Type B pancreatic cell (in vitro differentiated cells): ENCODE measurements around the gene ADARB2. TPM values are rescaled to one million over a fixed set of nuclear protein-coding genes. Genes with fewer than 3 reads are reported as not detected.

Experiments used
- DNase-seq: peaks from one replicate; pipeline ENCODE4 v3.0.0; 2021; ENCODE audit warnings: mixed read lengths; ENCODE audit not compliant: unreplicated experiment; ENCODE audit errors: extremely low spot score
- H3K27ac Mint-ChIP-seq: 2 replicates; pipeline ENCODE4 v1.8.0; 2021; ENCODE audit warnings: mild to moderate bottlenecking, mixed read lengths
- H3K27me3 Mint-ChIP-seq: 2 replicates; pipeline ENCODE4 v1.8.0; 2021; ENCODE audit warnings: mixed read lengths
- H3K36me3 Mint-ChIP-seq: 2 replicates; pipeline ENCODE4 v1.8.0; 2021; ENCODE audit warnings: mixed read lengths
- H3K4me1 Mint-ChIP-seq: one replicate; pipeline ENCODE4 v1.8.0; 2021; ENCODE audit warnings: mixed read lengths; ENCODE audit not compliant: unreplicated experiment
- H3K4me3 Mint-ChIP-seq: 2 replicates; pipeline ENCODE4 v1.8.0; 2021; ENCODE audit warnings: mild to moderate bottlenecking, mixed read lengths
- H3K9me3 Mint-ChIP-seq: 2 replicates; pipeline ENCODE4 v1.8.0; 2021; ENCODE audit warnings: mixed read lengths
- CTCF ChIP-seq: fragments of 200-600 bp; sonication (generic); conservative IDR thresholded peaks from 2 replicates; pipeline ENCODE4 v1.5.0; 2021; ENCODE audit warnings: antibody characterized with exemption, mild to moderate bottlenecking
- total RNA-seq: library from RNA; stranded (reverse); gene quantifications from 2 replicates; pipeline ENCODE4 v1.2.1, GENCODE V29; 2021; ENCODE audit warnings: low replicate concordance

ADARB2 gene
- total RNA-seq, 1 donor from 2014 or later, result 4.9 TPM

DNA sequence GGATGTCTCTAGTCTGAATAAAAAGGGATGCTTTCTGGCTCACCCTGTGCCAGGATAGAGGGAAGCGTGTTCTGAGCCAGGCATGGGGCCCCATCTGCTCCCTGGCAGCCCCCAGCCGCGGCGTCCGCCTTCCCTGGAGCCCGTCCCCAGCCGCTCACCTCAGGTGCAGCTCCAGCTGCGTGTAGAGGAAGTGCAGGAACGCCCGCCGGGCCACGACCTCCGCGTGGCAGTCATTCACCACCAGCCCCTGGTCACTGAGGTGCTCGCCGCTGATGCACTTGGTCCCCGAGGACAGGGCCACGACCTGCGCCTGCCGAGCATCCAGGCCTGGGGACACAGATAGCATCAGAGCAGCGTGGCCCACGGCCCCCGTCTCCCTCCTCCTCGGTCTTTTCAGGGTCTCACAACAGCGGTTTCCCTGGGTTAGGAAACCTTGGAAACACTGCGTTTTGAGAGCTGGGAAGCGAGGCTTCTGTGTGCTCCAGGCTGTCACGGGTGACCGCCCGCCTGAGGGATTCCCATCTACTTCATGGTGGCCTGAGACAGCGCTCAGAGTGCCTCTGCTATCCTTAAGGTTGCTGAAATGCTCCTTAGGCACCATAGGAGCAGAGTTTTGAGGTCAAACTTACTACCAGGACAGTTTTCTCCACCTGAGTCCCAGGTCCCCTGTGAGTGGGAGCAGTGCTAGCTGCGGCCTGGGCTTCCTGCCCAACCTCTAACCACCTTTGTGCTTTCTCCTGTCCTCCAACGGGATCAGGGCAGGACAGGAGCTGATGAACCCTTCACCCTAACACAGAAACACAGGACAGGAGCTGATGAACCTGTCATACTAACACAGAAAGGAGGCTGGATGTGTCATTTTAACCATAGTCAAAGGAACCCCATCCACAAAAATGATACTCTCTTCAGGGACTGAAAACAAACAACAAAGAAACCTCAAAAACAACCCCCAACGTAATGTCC lies 495.1 kb downstream of the ADARB2 start:
- no peak for TF ChIP-seq CTCF
- no peak overlapping the region for H3K27ac Mint-ChIP-seq
- no peak overlapping the region for H3K4me3 Mint-ChIP-seq
- peaks cover 30% of the 10 kb centered on the region for H3K27me3 Mint-ChIP-seq
- H3K4me1 Mint-ChIP-seq, result peaks cover 8% of the 10 kb centered on the region
- H3K9me3 Mint-ChIP-seq, result no peaks in the 10 kb centered on the region
- DNase-seq, result no peak
- H3K36me3 Mint-ChIP-seq, result no peaks in the 10 kb centered on the region

DNA sequence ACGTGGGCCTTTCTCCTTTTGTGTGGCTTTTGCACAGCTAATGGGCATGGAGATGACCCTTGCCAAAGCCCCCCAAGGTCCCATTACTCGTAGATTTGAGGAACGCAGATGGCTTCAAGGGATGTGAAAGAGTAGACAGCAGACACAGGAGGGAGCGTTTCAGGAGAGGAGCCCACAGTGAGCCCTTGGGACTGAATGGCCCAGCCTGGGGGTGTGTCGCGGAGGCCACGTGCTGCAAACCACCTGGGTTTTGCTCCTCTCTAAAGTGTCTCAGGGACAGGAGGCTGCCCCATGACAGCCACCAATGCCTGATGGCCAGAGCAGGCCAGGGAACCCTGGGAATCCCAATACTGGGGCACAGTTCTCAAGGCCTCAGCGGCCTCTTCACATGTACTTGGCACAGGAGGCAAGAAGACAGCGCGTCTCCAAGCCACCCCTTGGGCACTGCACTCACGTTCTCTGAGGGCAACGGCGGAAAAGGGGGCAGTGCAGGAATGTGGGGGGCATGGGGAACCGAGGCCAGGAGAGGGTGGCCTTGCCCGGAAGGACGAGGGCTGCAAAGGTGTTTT lies 495.9 kb downstream of the ADARB2 start:
- no peak overlapping the region for H3K27ac Mint-ChIP-seq

DNA sequence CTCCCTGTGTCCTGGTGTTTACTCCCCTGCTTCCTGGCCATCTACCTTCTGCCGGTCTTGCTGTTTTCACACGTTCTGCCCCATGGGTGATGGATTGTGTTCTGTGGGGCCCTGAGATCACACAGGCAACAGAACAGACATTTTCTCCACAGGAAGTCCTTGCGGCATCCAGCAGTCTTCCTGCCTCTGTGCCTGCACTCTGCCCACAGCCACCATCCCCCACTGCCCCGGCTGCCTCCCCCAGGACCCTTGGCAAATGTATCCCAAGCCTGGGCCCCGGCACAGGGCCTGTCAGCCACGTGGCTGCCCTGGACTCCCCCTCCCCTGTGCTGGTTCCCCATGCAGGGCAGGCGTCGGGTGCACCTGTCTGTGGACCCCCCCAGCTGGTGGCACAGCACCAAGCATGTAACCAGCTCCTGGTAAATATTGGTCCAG lies 497.0 kb downstream of the ADARB2 start:
- no peaks in the 10 kb centered on the region for H3K9me3 Mint-ChIP-seq
- peaks cover 30% of the 10 kb centered on the region for H3K27me3 Mint-ChIP-seq
- peaks cover 8% of the 10 kb centered on the region for H3K4me1 Mint-ChIP-seq
- H3K36me3 Mint-ChIP-seq, result no peaks in the 10 kb centered on the region
- H3K4me3 Mint-ChIP-seq, result peak overlapping the region; percentile 81
- no peak for TF ChIP-seq CTCF
- H3K27ac Mint-ChIP-seq, result no peak overlapping the region
- no peak for DNase-seq

More for the DNA sequence above, 495.9 kb downstream of the ADARB2 start:
- H3K27me3 Mint-ChIP-seq, result peaks cover 30% of the 10 kb centered on the region
- H3K4me1 Mint-ChIP-seq, result peaks cover 8% of the 10 kb centered on the region
- H3K9me3 Mint-ChIP-seq, result no peaks in the 10 kb centered on the region
- TF ChIP-seq CTCF, result no peak
- DNase-seq, result no peak
- H3K4me3 Mint-ChIP-seq, result no peak overlapping the region
- H3K36me3 Mint-ChIP-seq, result no peaks in the 10 kb centered on the region

- Mint-ChIP-seq H3K4me3 (no peak overlapping the region), H3K27me3 (peaks cover 11% of the 10 kb centered on the region), H3K4me1 (no peaks in the 10 kb centered on the region), H3K36me3 (no peaks in the 10 kb centered on the region), H3K9me3 (no peaks in the 10 kb centered on the region), H3K27ac (no peak overlapping the region)
- DNase-seq, result no peak
- no peak for TF ChIP-seq CTCF
These were observed 504.3 kb downstream of the ADARB2 start for GRCh38 chr10:1233031-1233430.

GRCh38 chr10:1232164-1232911 lies 505.0 kb downstream of the ADARB2 start:
- no peaks in the 10 kb centered on the region for H3K9me3 Mint-ChIP-seq
- H3K36me3 Mint-ChIP-seq, result no peaks in the 10 kb centered on the region
- no peak for TF ChIP-seq CTCF
- no peaks in the 10 kb centered on the region for H3K4me1 Mint-ChIP-seq
- H3K4me3 Mint-ChIP-seq, result no peak overlapping the region
- H3K27ac Mint-ChIP-seq, result no peak overlapping the region
- DNase-seq, result no peak
- H3K27me3 Mint-ChIP-seq, result peaks cover 11% of the 10 kb centered on the region
